HUDEP-2 (cell line): ENCODE data around the gene ZNF185.

Experiments used
- DNase-seq, 76 experiments: peaks; one replicate each; lab custom pipeline; 2025; ENCODE audit not compliant: unreplicated experiment in 76 of 76; lab: John Stamatoyannopoulos, UW

The ZNF185 gene

DNA sequence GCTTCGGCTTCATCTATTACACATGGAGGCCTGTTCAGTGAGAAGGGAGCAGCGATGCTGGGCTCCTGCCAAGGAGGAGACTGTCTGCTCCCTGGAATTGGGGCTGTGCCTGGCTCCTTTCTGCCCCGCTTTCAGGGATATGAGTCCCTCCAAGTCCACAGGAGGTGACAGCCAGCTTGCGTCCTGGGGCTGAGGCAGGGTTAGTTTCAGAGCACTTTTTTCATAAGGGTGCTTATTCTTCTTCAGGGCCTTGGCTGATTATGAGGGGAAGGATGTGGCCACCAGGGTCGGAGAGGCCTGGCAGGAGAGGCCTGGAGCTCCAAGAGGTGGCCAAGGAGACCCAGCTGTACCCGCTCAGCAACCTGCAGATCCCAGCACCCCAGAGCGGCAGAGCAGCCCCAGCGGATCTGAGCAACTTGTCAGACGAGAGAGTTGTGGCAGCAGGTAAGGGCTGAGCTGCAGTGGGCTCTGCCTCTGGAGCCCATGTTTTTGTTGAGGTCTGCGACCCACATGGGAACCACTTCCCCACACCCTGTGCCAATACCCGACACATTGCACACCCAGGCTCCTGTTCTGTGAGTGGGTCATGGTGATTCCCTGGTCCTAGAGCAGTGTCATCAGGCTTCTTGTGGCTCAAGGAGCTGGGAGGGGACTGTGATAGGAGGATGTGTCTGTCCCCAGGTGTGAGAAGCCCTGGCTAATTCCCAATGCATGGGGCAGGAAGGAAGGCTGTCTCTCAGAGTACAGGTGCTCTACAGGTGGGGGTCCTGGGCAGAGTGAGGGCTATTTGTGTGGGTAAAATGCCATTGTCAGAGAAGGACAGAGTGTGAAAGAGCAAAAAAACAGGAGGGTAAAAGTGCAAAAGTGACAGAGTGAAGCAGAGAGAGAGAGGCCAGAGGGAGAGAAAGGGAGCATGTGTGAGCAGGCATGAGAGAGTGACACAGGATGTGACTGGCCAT, 47.4 kb downstream of the ZNF185 start:
- no peak for DNase-seq

DNA sequence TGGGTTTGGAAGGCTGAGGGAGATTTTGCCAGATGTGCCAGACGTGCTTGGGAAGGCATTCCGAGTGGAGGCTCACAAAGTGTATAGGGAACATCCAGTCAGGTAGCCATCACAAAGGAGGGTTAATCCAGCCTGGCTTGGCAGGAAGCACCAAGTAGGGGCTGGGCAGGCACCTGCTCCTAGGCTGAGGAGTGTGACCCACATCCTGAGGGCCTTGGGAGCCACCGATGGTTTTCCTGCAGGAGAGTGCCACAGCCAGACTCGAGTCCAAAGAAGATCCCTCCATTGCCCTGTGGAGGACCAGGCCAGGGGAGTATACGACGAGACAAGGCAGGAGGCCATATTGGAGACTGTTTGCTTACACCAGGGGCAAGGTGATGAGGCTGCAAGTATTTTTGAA, 48.8 kb downstream of the ZNF185 start:
- no peak for DNase-seq
